Measurements from ENCODE around the gene RIIAD1.

GRCh38 chr1:151733126-151733525 is 11.8 kb downstream of the RIIAD1 start:
- TF ChIP-seq, protein P1, sequence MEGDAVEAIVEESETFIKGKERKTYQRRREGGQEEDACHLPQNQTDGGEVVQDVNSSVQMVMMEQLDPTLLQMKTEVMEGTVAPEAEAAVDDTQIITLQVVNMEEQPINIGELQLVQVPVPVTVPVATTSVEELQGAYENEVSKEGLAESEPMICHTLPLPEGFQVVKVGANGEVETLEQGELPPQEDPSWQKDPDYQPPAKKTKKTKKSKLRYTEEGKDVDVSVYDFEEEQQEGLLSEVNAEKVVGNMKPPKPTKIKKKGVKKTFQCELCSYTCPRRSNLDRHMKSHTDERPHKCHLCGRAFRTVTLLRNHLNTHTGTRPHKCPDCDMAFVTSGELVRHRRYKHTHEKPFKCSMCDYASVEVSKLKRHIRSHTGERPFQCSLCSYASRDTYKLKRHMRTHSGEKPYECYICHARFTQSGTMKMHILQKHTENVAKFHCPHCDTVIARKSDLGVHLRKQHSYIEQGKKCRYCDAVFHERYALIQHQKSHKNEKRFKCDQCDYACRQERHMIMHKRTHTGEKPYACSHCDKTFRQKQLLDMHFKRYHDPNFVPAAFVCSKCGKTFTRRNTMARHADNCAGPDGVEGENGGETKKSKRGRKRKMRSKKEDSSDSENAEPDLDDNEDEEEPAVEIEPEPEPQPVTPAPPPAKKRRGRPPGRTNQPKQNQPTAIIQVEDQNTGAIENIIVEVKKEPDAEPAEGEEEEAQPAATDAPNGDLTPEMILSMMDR (IDR thresholded peaks at IDR 0.05 in 2 of 3, conservative IDR thresholded peaks at IDR 0.05 in 1 of 3; ENCODE audit: borderline replicate concordance in 1 of 3, insufficient read depth in 1 of 3, low read depth in 2 of 3, low read length in 2 of 3) = no peak
- TF ChIP-seq POLR2AphosphoS5 (IDR thresholded peaks at IDR 0.05; ENCODE audit: low read depth, low read length) (no peak), POLR2A (IDR thresholded peaks at IDR 0.05; ENCODE audit: borderline replicate concordance, extremely low read depth, insufficient read depth, insufficient read length) (no peak), ZNF274 (IDR thresholded peaks at IDR 0.05; ENCODE audit: low read depth, low read length) (no peak), SIN3A (IDR thresholded peaks at IDR 0.05; ENCODE audit: low read depth) (no peak), ZFX (IDR thresholded peaks at IDR 0.05) (no peak), JUND (IDR thresholded peaks at IDR 0.05) (no peak), ELF1 (IDR thresholded peaks at IDR 0.05; ENCODE audit: borderline replicate concordance, low read depth) (no peak), EZH2phosphoT487 (IDR thresholded peaks at IDR 0.05; ENCODE audit: borderline replicate concordance) (no peak), EGR1 (IDR thresholded peaks at IDR 0.05; ENCODE audit: low read depth) (no peak), CEBPB (IDR thresholded peaks at IDR 0.05; ENCODE audit: low read depth) (no peak)
- TF ChIP-seq, protein P2, sequence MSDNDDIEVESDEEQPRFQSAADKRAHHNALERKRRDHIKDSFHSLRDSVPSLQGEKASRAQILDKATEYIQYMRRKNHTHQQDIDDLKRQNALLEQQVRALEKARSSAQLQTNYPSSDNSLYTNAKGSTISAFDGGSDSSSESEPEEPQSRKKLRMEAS (IDR thresholded peaks at IDR 0.05) = no peak
